NCI-H510A (cell line): ENCODE results near the gene RPRD2.
"Not testable (repeated sequence)": the region's sequence is repeated elsewhere in the genome, so short reads cannot be mapped to it uniquely, and the experiment has no call there.

Experiments used
- DNase-seq: peaks from one replicate; lab custom pipeline; 2025; lab: John Stamatoyannopoulos, UW

Gene RPRD2

DNA sequence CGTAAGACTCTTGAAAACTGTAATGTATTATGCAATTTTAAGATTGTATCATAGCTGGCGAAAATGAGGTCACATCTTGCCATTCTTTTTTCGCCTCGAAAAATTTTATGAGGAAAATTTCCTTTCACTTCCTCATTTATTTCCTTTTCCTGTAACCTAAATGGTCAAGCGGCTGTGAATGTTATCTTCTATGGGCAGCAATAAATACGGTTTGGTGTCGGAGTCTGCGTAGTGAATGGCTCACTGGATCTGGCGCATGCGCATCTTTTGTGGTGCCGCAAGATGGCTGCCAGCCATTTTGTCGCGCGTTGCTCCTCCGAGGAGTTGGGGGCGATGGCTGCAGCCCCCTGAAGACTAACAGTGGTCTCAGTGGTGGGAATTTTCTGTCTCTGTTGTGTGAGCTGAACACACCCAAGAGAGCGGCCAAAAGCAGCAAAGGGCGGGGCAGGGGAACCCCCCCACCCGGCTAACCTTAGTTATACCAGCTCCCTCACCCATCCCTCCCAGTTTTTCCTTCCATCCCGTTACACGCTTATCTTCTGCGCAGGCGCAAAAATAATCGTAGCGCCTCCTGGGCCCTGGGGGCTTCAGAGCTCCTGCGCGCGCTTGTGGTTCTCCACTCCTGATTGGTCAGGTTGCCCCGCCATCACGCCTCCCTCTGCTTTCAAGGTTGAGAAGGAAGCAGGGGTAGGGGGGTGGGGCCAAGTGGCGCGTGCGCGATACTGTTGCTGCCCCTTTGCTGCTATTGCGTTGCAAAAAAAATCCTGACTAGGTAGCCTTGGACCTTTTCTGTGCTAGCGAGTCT is at the start of gene RPRD2:
TSS of gene RPRD2 (plus strand) at position 722 of the 805 bp plus-strand sequence. CDS start 568 bp downstream, outside the sequence.
- DNase-seq: peak; percentile 98

DNA sequence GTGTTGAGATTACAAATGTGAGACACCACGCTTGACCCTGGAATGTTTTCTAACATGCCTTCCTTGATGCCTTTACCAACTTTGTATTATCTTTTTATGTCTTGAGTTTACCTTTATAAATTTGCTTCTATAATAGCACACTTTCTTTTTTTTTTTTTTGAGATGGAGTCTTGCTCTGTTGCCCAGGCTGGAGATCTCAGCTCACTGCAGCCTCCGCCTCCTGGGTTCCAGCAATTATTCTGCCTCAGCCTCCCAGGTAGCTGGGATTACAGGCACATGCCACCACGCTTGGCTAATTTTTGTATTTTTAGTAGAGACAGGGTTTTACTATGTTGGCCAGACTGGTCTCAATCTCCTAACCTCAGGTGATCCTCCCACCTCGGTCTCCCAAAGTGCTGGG is 49.3 kb upstream of the RPRD2 start:
- not testable (repeated sequence) for DNase-seq

DNA sequence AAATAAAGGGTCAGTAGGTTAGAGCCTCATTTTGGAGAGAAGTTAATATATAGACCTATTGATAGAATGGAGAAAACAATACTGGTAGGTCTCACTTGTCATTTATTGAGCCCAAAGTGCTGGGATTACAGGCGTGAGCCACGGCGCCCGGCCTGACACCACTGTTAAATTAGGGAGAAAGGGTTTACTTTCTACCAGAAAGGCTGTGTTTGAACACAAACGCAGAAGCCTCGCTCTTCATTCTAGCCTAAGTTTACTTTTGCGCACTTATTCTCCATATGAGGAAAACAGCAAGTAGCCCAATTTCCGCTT is 43.3 kb upstream of the RPRD2 start:
- DNase-seq: no peak

DNA sequence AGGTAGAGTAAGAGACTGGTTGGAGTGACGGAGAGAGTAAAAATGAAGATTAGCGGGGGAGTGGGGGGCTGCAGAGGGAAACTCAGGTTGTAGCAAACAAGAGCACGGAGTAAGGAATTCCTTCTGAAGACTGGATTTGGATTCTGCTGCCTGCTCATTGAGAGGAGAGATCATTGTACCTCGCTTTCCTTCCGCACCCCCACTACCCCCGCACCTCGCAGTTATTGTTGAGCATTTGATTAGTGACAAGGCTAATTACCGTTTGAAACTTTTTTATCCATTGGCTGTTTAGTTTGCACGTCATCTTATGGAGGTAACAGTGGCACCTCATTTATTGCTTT is 42.2 kb upstream of the RPRD2 start:
- no peak for DNase-seq

DNA sequence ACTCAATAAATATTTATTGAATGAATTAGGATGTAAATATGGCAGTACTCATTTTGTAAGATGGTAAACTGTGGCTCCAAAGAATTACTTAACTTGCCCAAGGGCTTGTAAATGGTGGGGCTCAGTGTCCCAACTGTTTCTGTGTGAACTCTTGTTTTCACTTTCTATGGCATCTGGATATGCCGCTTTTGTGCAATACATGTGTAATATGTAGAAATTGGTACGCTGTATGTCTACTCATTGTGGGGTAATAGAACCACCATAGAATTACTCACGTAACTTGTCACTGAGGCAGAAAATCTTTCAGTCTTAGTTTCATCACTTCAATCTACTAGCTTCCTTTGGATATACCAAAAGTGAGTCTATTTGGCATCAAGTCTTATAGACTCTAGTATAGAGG is 41.6 kb upstream of the RPRD2 start:
- no peak for DNase-seq

DNA sequence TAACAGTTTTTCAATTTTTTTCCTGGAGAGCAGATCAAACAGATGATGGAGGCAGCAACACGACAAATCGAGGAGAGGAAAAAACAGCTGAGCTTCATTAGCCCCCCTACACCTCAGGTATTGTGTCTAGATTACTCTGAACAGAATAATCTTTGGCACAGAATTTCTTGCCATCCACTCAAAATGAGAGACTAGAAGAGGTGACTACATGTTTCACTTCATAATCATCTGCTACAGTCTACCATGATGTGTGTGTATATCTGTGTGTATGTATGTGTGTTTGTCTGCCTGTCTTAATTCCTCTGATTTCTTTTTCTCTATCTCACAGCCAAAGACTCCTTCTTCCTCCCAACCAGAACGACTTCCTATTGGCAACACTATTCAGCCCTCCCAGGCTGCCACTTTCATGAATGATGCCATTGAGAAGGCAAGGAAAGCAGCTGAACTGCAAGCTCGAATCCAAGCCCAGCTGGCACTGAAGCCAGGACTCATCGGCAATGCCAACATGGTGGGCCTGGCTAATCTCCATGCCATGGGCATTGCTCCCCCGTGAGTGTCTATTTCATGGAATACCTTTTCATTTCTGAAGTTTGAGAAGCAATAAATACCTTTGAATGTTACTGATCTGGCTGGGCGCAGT is 31.2 kb upstream of the RPRD2 start:
- no peak for DNase-seq

DNA sequence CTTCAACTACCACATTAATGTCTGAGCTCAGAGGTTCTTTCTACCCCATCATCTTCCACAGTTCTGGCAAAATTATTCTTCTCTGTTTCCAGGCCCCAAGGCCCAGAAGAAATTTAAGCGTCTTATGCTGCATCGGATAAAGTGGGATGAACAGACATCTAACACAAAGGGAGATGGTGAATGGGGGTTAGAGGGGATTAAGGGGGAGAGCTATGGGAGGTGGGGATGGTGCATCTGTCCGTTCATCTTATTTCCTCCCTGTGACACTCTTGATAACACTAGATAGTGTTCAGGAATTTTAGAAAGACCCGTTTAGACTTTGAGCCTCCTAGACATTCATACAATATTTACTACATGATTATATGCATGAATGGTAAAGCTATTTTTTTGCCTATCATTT is 17.6 kb upstream of the RPRD2 start:
- no peak for DNase-seq

DNA sequence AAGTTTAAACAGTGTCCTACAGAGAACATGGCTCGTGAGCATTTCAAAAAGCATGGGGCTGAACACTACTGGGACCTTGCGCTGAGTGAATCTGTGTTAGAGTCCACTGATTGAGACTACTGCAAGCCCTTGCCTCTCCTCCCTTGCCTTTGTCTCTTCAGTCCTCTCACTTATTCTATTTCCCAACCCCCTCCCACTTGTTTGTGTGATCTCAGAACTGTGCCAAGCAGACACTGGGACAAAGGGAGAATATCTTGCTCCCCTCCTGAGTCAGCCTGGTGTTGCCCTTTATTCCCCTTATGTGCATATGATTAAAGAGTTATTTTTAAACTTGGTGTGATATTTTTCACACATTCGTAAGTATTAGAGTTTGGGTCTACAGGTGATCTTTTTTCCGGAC is 11.1 kb upstream of the RPRD2 start:
- DNase-seq: no peak

DNA sequence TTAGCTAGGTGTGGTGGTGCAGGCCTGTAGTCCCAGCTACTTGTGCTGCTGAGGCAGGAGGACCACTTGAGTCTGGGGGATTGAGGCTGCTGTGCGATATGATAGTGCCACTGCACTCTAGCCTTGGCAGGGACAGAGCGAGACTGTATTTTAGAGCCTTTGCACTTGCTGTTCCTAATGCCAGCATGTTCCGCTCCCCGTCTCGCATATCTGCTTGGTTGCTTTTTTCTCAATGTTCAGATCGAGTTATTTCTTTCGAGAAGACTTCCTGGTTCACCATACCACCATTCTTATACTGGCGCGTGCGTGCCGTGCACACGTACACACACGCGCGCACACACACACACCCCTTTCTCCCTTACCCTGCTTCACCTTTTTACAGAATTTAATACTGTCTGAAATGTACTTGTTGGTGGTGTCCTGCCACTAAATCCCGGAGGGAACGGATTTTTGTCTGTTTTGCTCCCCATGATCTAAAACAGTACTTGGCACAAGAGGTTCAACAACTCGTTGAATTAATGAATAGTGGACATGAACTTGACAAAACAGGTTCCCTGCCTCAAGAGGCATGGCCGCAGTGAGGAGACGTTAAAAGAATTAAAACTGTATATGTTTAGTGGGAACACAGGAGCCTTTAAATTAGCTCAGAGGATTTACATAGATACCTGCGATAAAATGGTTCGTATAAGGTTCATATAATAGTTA is 1.1 kb upstream of the RPRD2 start:
- peak; percentile 16 for DNase-seq

DNA sequence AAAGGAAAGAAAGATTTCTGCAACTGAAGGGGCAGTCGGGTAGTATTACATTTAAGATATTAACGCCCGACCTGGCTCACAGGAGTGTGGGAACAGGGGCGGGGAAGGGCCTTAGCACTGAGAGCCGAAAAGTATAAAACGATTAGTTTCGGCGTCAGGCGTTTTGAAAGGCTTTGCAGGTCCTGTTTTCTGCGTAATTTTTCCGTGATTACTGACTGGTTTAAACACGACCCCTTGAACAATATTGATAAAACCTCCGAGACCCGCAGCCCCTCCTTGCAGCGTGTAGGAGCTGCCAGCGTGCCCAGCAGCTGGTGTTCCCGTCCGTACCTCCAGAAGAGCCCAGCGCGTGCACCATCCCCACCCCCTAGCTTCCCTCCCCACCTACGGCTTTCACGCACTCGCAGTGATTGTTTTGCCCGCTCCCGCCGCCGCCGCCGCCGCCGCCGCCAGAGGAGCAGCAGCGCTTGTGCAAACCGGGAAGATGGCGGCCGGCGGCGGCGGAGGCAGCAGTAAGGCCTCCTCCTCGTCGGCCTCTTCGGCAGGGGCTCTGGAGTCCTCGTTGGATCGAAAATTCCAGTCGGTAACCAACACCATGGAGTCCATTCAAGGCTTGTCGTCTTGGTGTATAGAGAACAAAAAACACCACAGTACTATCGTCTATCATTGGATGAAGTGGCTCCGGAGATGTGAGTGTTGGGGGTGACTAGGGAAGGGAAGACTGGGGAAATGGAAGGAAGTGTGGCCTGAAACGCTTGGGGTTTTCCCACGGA is 470 bp downstream of the RPRD2 start:
- DNase-seq: peak; percentile 78

DNA sequence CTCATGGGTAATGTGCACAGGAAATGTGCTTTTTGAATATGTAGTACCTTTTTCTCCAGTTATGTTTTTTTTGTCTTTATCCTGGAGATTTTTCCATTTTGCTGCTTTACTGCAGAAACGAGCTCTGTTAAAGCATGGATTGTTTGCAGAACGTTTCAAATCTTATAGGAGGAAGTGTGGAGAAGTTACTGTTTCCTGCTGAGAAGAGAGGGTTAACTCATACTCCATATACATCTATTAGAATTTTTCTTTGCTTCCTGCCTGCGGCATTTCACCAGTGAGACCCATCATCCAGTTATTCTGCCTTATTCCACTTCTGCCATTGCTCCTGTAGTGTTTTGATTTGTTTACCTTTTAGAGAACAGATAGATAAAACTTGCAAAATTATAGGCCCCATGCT is 2.0 kb downstream of the RPRD2 start:
- no peak for DNase-seq

DNA sequence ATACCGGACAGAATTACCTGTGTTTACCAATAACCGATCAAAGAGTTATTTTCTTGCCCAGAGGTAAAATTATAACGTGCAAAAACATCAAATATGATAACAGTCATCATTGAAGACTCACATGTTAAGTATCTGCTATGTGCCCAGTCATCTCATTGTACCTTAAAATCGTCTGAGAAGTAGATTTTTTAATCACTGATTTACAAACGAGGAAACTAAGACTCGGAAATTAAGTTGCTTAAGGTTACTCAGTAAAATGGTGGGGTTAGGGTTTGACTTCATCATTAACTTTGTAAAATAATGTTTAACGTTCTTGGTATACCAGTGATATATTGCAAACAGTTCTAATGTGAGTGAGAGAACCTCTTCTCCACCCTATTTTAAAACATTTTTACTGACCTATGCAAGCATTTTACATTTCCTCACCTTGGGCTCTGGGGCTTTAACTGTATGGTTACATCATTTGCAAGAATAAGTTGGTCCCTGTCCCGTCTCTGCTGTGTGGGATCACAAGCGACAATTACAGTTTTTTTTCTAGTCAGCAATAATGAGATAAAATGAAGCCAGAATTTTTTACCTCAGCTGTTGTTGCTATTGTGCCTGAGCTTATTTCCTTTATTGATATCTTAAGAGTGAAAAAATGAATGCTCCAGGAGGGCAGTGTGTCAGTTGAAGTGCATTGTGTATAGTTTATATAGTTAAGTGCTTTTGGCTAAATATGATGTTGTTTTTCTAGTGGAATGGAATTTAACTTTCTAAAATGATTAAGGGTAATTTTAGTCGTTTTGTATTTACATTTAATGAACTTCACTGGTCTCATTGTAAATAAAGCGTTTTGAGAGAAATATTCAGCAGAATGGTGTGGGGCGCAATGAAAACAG is 2.7 kb downstream of the RPRD2 start:
- no peak for DNase-seq

DNA sequence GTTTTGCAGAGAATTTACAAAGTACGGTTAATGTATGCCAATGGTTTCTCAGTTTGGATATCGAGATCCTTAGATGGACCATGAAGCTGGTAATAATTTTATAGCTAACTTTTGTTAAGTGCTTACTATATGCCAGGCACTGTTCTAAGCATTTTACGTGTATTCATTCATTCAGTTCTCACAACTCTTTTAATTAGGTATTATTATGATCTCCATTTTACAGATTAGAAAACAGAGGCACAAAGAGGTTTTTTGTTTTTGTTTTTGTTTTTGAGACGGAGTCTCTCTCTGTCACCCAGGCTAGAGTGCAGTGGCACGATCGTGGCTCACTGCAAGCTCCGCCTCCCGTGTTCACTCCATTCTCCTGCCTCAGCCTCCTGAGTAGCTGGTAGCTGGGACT is 7.2 kb downstream of the RPRD2 start:
- DNase-seq: no peak

DNA sequence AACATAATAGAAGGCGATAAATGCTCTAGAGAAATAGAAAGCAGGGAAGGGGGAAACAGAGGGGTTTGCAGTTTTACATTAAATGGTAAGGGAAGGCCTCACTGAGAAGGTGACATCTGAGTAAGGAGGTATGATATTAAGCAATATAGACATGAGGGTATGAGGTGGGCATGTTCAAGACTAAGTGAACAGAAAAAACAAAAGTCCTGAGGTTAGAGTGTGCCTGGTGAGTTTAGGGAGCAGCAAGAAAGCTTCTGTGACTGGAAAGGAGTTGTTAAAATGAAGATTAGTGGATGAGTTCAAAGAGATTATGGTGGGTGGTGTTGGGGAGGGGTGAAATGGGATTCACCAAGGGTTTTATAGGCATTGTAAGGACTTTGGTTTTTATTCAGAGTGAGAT is 8.6 kb downstream of the RPRD2 start:
- DNase-seq: no peak

DNA sequence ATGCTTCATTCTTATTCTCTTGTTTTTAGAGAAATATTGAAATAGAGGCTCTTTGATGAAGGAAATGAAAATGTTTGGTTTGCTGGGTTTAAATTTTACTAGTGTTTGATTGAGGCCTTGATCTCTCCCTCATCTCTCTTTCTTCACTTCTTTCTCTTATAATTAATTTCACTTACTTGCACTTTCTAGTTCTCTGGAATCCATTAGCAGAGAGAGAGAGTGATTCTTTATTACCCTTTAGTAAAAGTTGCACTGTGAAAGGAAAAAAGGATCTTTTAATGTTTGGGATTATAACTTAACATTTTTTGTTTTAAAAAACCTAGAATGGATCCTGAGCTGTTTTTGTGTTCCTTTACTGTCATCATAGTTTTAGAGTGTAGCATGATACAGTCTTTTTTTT is 12.2 kb downstream of the RPRD2 start:
- DNase-seq: no peak

DNA sequence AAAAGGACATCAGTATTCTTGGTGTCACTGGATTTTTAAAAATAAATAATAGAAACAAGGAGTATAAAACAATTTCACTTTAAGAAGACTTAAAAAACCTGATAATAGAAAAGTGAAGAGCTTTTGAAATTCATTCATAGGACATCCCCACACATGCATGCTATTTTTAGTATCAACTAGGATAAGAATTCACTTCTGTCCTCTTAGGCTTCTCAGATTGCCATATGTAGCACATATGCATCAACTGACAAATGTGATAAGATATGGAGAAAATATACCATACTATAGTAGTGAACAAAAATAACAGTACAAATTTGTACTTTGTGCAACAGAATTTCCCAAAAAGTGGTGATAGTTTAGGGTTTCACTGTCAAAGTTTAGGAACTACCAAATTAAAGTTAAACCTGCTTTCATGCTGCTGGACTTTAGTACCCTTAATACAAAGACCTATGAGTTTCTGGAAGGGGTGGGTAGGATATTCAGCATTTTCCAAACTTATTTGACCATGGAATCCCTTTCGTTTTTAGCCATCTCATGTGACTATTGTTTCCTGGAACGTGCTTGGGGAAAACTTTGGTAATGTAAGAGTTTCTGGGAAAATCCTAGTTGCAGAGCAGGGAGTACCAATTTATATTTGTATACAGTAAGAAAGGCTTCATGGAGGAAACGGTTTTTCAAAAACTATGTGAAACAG is 19.8 kb downstream of the RPRD2 start:
- DNase-seq: no peak

DNA sequence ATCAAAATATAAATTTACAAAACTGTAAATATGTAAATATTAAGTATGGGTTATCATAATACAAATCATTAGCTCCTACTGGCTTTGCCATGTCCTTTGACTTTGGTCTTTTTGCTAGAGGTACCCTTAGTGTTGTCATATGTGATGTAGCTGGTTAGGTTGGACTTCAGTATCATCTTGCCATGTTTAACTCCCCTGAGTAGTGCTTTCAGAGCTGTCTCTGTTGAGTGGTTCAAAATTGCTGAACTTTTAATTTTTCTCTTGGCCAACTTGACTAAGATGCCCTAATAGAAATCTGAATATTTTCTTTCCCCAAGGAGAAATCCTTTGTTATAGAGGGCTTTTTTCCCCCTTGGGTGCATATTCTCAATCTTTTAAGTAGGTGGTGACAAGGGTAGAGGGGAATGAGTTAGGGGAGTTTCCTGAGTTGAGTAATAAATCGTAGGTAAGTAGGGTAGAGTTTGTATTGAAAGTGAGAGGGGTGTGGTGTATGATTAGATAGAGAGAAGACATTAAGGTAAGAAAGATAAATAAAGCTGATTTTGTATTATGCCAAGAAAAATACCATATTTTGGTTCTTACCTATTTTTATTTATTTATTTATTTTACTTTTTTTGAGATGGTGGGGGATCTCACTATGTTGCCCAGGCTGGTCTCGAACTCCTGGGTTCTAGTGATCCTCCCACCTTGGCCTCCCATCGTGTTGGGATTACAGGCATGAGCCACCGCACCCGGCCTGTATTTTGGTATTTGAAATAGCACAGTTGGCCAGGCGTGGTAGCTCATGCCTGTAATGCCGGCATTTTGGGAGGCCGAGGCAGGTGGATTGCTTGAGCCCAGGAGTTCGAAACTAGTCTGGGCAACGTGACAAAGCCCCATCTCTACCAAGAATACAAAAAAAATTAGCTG is 21.8 kb downstream of the RPRD2 start:
- no peak for DNase-seq

DNA sequence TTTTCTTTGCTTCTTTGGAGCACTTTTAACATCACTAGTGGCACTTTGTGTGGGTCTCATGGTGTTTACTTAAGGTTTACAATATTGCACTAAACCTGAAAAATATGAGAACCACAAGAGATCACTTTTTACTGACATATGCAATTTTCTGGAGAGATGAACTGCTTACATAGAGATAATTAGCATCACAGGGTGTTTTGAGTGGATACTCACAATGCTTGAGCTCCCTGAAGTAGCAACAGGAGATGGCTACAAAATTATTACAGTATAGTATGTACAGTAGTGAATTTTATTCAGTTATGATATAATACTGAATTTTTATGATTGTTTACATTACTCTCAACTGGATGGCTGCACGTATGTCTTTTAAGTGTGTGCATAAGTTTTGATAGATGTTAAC is 22.6 kb downstream of the RPRD2 start:
- no peak for DNase-seq

DNA sequence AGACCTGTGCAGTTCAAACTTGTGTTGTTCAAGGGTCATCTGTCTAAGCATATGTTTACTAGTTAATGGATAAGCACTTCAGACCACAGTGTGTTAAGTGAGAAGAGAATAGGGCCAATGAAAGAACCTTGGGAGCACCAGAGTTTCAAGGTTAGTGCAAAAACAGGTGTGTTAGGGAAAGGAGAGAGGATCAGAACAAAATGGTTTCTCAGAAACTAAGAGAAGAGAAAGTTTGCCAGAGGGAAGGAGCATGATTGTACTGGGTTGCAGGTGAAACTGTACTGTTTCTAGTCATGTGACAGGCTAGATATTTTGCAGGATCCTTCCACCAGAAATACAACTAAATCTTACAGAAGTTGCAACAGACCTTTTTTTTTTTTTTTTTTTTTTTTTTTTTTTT is 23.3 kb downstream of the RPRD2 start:
- DNase-seq: no peak

DNA sequence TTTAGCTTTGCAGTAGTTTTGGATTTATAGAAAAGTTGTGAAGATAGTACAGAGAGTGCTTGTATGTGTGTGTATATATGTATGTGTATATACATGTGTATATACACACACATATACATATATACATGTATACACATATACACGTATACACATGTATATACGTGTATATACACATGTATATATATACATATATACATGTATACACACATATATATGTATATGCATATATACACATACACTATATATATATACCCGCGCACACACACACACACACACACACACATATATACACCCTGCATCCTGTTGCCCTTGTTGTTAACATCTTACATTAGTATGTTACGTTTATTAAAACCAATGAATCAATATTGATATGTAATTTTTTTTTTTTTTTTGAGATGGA is 24.3 kb downstream of the RPRD2 start:
- no peak for DNase-seq
